Glutamatergic neuron (in vitro differentiated cells): ENCODE results near the gene REV1. TPM values are rescaled to one million over a fixed set of nuclear protein-coding genes. Genes with fewer than 3 reads are reported as not detected.
"Not testable (repeated sequence)": the region's sequence is repeated elsewhere in the genome, so short reads cannot be mapped to it uniquely, and the experiment has no call there.

ENCODE experiments used
- DNase-seq: peaks from one replicate; pipeline ENCODE4 v3.0.0; 2022
- H3K27ac Mint-ChIP-seq: one replicate; pipeline ENCODE4 v1.8.0; 2020; ENCODE audit warnings: mild to moderate bottlenecking, mixed read lengths, inconsistent platforms; ENCODE audit not compliant: unreplicated experiment
- H3K27me3 Mint-ChIP-seq: one replicate; pipeline ENCODE4 v1.8.0; 2020; ENCODE audit warnings: mild to moderate bottlenecking, moderate library complexity, mixed read lengths, inconsistent platforms; ENCODE audit not compliant: unreplicated experiment
- H3K36me3 Mint-ChIP-seq: one replicate; pipeline ENCODE4 v1.8.0; 2020; ENCODE audit warnings: mild to moderate bottlenecking, mixed read lengths, inconsistent platforms; ENCODE audit not compliant: unreplicated experiment
- H3K4me1 Mint-ChIP-seq: one replicate; pipeline ENCODE4 v1.8.0; 2020; ENCODE audit warnings: mild to moderate bottlenecking, low read depth, mixed read lengths, inconsistent platforms; ENCODE audit not compliant: unreplicated experiment
- H3K4me3 Mint-ChIP-seq: one replicate; pipeline ENCODE4 v1.8.0; 2020; ENCODE audit warnings: mild to moderate bottlenecking, mixed read lengths, inconsistent platforms; ENCODE audit not compliant: unreplicated experiment
- H3K9me3 Mint-ChIP-seq: one replicate; pipeline ENCODE4 v1.8.0; 2020; ENCODE audit warnings: mild to moderate bottlenecking, moderate library complexity, mixed read lengths, inconsistent platforms; ENCODE audit not compliant: unreplicated experiment
- CTCF ChIP-seq: fragments of 200-600 bp; sonication (generic); IDR thresholded peaks from one replicate; pipeline ENCODE4 v1.5.0; 2021; ENCODE audit not compliant: partially characterized antibody, unreplicated experiment
- total RNA-seq: library from RNA; stranded (reverse); fragmentation: NEBNext Ultra II Directional; extraction: Animal tissue kit (Norgen Biotek cat#: 25700); gene quantifications from one replicate; pipeline ENCODE4 v1.2.1, GENCODE V29; 2021; ENCODE audit not compliant: unreplicated experiment

REV1 gene
- total RNA-seq, 1 donor from 2014 or later: 39.2 TPM

- H3K4me1 Mint-ChIP-seq: peaks cover 19% of the 10 kb centered on the region
- no peak overlapping the region for H3K4me3 Mint-ChIP-seq
- no peaks in the 10 kb centered on the region for H3K36me3 Mint-ChIP-seq
- H3K27ac Mint-ChIP-seq: no peak overlapping the region
- H3K27me3 Mint-ChIP-seq: no peaks in the 10 kb centered on the region
- DNase-seq: no peak
- TF ChIP-seq CTCF: no peak
- H3K9me3 Mint-ChIP-seq: peaks cover 2% of the 10 kb centered on the region
Observed at GRCh38 chr2:99504844-99505584, 15.2 kb upstream of the REV1 start.

GRCh38 chr2:99503662-99504416 lies 14.0 kb upstream of the REV1 start:
- H3K36me3 Mint-ChIP-seq, H3K4me3 Mint-ChIP-seq, H3K27ac Mint-ChIP-seq, H3K9me3 Mint-ChIP-seq, H3K27me3 Mint-ChIP-seq, DNase-seq: not testable (repeated sequence)
- peaks cover 19% of the 10 kb centered on the region for H3K4me1 Mint-ChIP-seq

- peaks cover 3% of the 10 kb centered on the region for H3K27me3 Mint-ChIP-seq
- H3K27ac Mint-ChIP-seq: no peak overlapping the region
- no peak for TF ChIP-seq CTCF
Observed at GRCh38 chr2:99496021-99496420, 6.2 kb upstream of the REV1 start.

GRCh38 chr2:99495115-99495860 lies 5.5 kb upstream of the REV1 start:
- no peaks in the 10 kb centered on the region for H3K9me3 Mint-ChIP-seq
- peaks cover 3% of the 10 kb centered on the region for H3K27me3 Mint-ChIP-seq
- H3K4me3 Mint-ChIP-seq: no peak overlapping the region
- TF ChIP-seq CTCF: no peak
- no peak for DNase-seq
- H3K36me3 Mint-ChIP-seq: no peaks in the 10 kb centered on the region
- H3K4me1 Mint-ChIP-seq: peaks cover 2% of the 10 kb centered on the region
- no peak overlapping the region for H3K27ac Mint-ChIP-seq

More at GRCh38 chr2:99496021-99496420, 6.2 kb upstream of the REV1 start:
- Mint-ChIP-seq H3K4me1 (no peaks in the 10 kb centered on the region), H3K36me3 (no peaks in the 10 kb centered on the region), H3K4me3 (no peak overlapping the region), H3K9me3 (no peaks in the 10 kb centered on the region)
- no peak for DNase-seq

- no peak overlapping the region for H3K27ac Mint-ChIP-seq
- peaks cover 8% of the 10 kb centered on the region for H3K9me3 Mint-ChIP-seq
- peaks cover 7% of the 10 kb centered on the region for H3K27me3 Mint-ChIP-seq
- no peak for TF ChIP-seq CTCF
- H3K36me3 Mint-ChIP-seq: no peaks in the 10 kb centered on the region
- no peak for DNase-seq
- H3K4me3 Mint-ChIP-seq: no peak overlapping the region
- H3K4me1 Mint-ChIP-seq: peaks cover 2% of the 10 kb centered on the region
Observed at GRCh38 chr2:99492721-99493120, 2.9 kb upstream of the REV1 start.
